ENCODE results near the gene KLHL12. TPM values are rescaled to one million over a fixed set of nuclear protein-coding genes. Genes with fewer than 3 reads are reported as not detected.
"Not testable (repeated sequence)": the region's sequence is repeated elsewhere in the genome, so short reads cannot be mapped to it uniquely, and the experiment has no call there.

Gene KLHL12
- polyA plus RNA-seq, 1 donor = 46.4 TPM

GRCh38 chr1:202952818-202953217, 25.8 kb upstream of the KLHL12 start:
- no peak for DNase-seq

DNA sequence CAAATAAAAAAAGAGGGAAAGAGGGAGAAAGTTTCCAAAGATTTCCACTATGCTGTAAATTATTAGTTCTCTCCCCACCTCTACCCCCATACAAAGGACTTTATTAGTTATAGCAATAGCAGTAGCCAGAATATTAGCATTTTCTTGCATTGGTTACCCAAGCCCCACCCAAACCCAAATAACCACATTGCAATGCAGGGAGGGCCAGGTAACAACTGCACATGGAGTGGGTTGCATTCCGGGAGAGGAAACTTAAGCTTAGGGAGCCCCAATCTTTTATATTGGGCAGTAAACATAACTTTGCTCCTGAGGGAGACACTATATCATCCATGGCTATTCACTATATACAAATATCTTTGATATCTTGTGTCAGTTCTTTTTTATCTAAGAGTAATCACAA, 25.1 kb upstream of the KLHL12 start:
- DNase-seq = no peak

- DNase-seq = no peak
Measured at GRCh38 chr1:202951437-202951836, 24.4 kb upstream of the KLHL12 start.

DNA sequence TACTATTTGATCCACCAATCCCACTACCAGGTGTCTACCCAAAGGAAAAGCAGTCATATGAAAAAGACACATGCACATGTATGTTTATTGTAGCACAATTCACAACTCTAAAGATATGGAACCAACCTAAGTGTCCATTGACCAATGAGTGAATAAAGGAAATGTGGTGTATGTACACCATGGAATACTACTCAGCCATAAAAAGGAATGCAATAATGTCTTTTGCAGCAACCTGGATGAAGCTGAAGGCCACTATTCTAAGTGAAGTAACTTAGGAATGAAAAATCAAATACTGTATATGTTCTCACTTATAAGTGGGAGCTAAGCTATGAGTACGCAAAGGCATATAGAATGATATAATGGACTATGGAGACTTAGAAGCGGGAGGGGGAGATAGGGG, 18.4 kb upstream of the KLHL12 start:
- DNase-seq = no peak

GRCh38 chr1:202944438-202944921, 17.4 kb upstream of the KLHL12 start:
- no peak for DNase-seq

DNA sequence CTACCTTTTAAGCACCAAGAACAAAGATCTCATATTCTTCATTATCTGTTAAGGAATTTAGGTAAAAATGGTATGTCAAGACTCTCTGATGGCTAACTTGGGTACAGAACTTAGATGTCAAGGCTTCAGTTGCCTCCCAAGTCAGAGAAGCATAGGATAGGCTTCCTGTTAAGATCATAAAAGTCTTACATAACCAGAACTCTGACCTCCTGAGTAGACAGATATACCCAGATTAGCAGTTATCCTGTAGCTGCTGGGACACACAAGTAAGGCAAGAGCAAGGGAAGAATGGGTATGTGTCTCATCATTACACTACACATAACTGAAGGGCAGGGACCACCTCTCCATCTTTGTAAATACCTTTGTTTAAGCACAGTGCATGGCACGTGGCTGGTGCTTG, 15.4 kb upstream of the KLHL12 start:
- DNase-seq = no peak

- no peak for DNase-seq
Measured at GRCh38 chr1:202941372-202941771, 14.3 kb upstream of the KLHL12 start.

- DNase-seq = no peak
Measured at GRCh38 chr1:202940561-202940960, 13.5 kb upstream of the KLHL12 start.

GRCh38 chr1:202938287-202938925, 11.4 kb upstream of the KLHL12 start:
- no peak for DNase-seq

GRCh38 chr1:202936409-202936808, 9.4 kb upstream of the KLHL12 start:
- not testable (repeated sequence) for DNase-seq

DNA sequence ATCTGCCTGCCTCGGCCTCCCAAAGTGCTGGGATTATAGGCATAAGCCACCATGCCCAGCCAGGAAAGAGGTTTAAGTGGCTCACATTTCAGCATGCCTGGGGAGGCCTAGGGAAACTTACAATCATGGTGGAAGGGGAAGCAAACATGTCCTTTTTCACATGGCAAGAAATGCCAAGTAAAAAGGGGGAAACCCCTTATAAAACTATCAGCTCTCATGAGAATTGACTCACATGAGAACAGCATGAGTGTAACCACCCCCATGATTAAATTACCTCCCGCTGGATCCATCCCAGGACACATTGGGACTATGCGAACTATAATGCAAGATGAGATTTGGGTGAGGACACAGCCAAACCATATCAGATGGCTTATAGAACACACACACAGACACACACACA, 8.8 kb upstream of the KLHL12 start:
- DNase-seq = no peak

GRCh38 chr1:202934755-202935154, 7.7 kb upstream of the KLHL12 start:
- no peak for DNase-seq

DNA sequence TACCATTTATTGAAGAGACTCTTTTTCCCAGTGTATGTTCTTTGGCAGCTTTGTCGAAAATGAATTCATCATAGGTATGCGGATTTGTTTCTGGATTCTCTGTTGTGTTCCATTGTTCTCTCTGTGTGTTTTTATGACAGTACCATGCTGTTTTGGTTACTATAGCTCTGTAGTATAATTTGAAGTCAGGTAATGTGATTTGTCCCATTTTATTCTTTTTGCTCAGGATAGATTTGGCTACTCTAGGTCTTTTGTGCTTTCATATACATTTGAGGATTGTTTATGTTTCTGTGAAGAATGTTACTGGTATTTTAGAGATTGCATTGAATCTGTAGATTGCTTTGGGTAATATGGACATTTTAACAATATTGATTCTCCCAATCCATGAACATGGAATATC, 5.4 kb upstream of the KLHL12 start:
- no peak for DNase-seq

DNA sequence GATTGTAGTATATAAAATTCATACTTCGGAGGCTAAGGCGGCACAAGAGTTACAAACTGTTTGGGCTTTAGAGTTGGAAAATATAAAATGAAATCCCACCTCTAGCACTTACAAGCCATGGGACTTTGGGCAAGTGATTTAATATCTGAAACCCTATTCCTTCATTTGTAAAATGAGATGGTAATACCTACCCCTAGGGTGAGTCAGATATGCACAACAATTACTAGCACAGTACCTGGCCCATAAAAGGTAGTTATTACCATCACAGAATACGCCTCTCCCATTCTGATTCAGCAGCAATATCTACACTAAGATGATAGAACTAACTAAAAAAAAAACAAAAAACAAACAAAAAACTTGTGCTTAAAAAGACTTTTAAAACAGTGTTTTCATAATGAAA, 3.5 kb downstream of the KLHL12 start:
- DNase-seq = no peak

GRCh38 chr1:202919615-202920014, 7.4 kb downstream of the KLHL12 start:
- DNase-seq = no peak

DNA sequence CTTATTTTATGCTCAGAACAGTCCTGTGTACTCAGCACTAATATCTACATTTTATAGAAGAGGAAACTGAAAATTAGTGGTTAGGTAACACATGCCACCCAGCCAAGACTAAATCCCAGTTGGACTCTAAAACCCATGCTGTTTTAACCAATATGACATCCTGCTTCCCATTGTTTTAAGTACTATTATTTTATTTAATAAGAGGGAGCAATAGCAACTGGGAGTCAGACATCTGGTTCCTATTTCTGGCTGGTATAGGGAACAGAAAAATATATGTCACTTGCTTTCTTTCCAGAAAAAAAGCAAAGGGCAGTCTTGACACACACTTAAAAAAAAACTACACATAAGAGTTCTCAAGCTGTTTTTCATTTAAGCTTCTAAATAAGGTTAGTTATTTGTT, 11.9 kb downstream of the KLHL12 start:
- DNase-seq = no peak

DNA sequence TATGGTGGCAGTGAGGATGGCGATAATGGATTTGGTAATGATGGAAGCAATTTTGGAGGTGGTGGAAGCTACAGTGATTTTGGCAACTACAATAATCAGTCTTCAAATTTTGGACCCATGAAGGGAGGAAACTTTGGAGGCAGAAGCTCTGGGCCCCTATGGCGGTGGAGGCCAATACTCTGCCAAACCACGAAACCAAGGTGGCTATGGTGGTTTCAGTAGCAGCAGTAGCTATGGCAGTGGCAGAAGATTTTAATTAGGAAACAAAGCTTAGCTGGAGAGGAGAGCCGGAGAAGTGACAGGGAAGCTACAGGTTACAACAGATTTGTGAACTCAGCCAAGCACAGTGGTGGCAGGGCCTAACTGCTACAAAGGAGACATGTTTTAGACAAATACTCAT, 14.6 kb downstream of the KLHL12 start:
- not testable (repeated sequence) for DNase-seq

GRCh38 chr1:202909494-202909893, 17.5 kb downstream of the KLHL12 start:
- no peak for DNase-seq

- DNase-seq = no peak
Measured at GRCh38 chr1:202908998-202909397, 18.0 kb downstream of the KLHL12 start.

DNA sequence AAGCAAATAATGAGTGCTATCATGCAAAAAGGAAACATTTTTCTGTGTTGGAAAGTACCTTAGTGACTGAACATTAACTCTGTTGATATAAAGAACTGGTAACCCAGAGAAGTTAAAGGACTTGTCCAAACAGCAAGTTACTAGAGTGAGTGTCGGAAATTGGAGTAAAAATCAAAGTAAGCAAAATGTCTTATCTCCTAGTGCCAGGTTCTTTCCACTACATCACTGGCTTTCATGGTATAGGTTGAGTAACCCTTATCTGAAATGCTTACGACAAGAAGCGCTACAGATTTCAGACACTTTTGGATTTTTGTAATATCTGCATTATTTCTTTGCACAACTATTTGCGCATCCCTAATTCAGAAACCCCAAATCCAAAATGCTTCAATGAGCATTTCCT, 21.7 kb downstream of the KLHL12 start:
- DNase-seq = no peak

GRCh38 chr1:202903808-202904207, 23.2 kb downstream of the KLHL12 start:
- DNase-seq = not testable (repeated sequence)

DNA sequence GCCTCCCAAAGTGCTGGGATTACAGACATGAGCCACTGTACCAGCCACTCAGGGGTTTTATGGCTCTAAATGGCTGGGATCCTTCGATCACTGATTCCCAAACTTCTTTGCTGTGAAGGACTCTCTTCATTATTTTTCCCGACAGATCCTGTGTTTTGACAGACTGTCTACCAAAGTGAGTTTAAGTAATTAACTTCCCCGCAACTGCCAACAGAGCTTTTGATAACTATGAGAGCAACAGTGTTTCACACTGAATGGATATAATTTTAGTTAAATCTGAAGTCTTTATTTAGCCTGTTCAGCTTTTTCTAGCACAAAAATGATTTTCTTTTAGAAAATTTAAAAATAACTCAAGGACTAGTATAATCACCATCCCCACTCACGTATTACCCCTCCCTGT, 25.5 kb downstream of the KLHL12 start:
- no peak for DNase-seq

GRCh38 chr1:202892501-202892900, 34.5 kb downstream of the KLHL12 start:
- DNase-seq = no peak

DNA sequence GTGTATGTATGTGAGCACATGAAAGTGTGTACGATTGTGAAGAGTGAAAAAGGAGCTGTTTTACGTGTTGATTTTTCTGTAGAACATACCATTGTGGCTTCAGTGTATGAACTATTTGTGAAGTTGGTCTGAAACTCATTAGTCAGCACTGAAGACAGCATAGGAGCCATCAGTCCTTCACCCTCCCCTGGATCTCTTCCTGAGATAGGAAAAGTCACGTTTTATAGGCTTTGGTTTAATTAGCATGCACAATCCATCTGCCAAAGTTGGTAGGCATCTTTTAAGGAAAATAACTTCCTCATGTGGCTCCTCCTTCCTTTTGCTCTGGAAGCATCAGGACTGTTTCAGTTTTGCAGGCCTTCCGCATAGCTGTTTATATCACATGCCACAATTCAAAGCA, 36.6 kb downstream of the KLHL12 start:
- DNase-seq = no peak
